Panc1 (cell line): Measurements from ENCODE around the gene RNPS1. TPM values are rescaled to one million over a fixed set of nuclear protein-coding genes. Genes with fewer than 3 reads are reported as not detected.

Source experiments
- ATAC-seq: fragments of 200-7000 bp; cut with Tn5 transposase; 2 replicates; pipeline ENCODE4 v1.9.1; 2020; ENCODE audit warnings: mild to moderate bottlenecking, moderate library complexity
- BruUV-seq: library from RNA; stranded (reverse); fragments of 400-500 nt; replicated peaks from 2 replicates; lab custom pipeline; 2021; lab: Mats Ljungman, UMichigan
- CTCF ChIA-PET: fragments of 300-600 bp; sonication (Branson Sonifier 250); formaldehyde crosslinking; loops from one replicate; lab custom pipeline; 2022; ENCODE audit warnings: antibody characterized with exemption; lab: Charles Lee
- POLR2A ChIA-PET: fragments of 300-600 bp; sonication (Branson Sonifier 250); formaldehyde crosslinking; loops from one replicate; lab custom pipeline; 2022; ENCODE audit warnings: antibody characterized with exemption; lab: Charles Lee
- DNase-seq: peaks from one replicate; pipeline ENCODE4 v3.0.0-alpha.2; 2010; ENCODE audit warnings: low read depth, low spot score
- H3K27ac ChIP-seq: 2 replicates; pipeline ENCODE4 v1.5.1; 2011; ENCODE audit warnings: mild to moderate bottlenecking, low read length, inconsistent platforms
- H3K27me3 ChIP-seq: fragments of 200-500 bp; sonication (Bioruptor generic); 2 replicates; pipeline ENCODE4 v1.6.0; 2014; ENCODE audit warnings: low read length, inconsistent platforms; ENCODE audit not compliant: control insufficient read depth, insufficient read depth
- H3K36me3 ChIP-seq: fragments of 200-500 bp; sonication (Bioruptor generic); 2 replicates; pipeline ENCODE4 v1.5.1; 2014; ENCODE audit warnings: inconsistent platforms, mild to moderate bottlenecking, low read length, moderate library complexity; ENCODE audit not compliant: control insufficient read depth, insufficient read depth
- H3K4me1 ChIP-seq: 2 replicates; pipeline ENCODE4 v1.5.1; 2011; ENCODE audit warnings: inconsistent platforms, mild to moderate bottlenecking, low read length, moderate library complexity; ENCODE audit not compliant: control insufficient read depth, insufficient read depth
- H3K4me3 ChIP-seq, 2 experiments: 2 replicates each; pipeline ENCODE4 v1.5.1; 2011 to 2012; ENCODE audit warnings: low read depth in 2 of 2, low read length in 2 of 2, mild to moderate bottlenecking in 2 of 2, inconsistent platforms in 1 of 2, moderate library complexity in 1 of 2
- H3K9me3 ChIP-seq: fragments of 200-500 bp; sonication (Bioruptor generic); 2 replicates; pipeline ENCODE4 v1.5.1; 2014; ENCODE audit warnings: low read depth, mild to moderate bottlenecking, inconsistent platforms, low read length, moderate library complexity; ENCODE audit not compliant: control insufficient read depth, insufficient read depth
- CTCF ChIP-seq: fragments of 450-650 bp; IDR thresholded peaks from 2 replicates; pipeline ENCODE4 v1.5.1; 2017; ENCODE audit warnings: mild to moderate bottlenecking
- POLR2AphosphoS5 ChIP-seq: IDR thresholded peaks from 2 replicates; pipeline ENCODE4 v1.6.1; 2012; ENCODE audit warnings: mild to moderate bottlenecking, low read depth, low read length, moderate library complexity
- REST ChIP-seq, 2 experiments: IDR thresholded peaks; 2 replicates each; pipeline ENCODE4 v1.6.1; 2011 to 2012; ENCODE audit warnings: low read depth in 2 of 2, control low read depth in 1 of 2, low read length in 1 of 2, mild to moderate bottlenecking in 1 of 2, moderate library complexity in 1 of 2; ENCODE audit not compliant: insufficient read depth in 1 of 2
- SIN3A ChIP-seq: IDR thresholded peaks from 2 replicates; pipeline ENCODE4 v1.6.1; 2012; ENCODE audit warnings: low read depth, mild to moderate bottlenecking, low read length, moderate library complexity, borderline replicate concordance; ENCODE audit not compliant: insufficient read depth
- TCF7L2 ChIP-seq: IDR thresholded peaks from 2 replicates; pipeline ENCODE4 v1.6.1; 2011; ENCODE audit warnings: mild to moderate bottlenecking, low read depth, low read length, inconsistent platforms
- in situ Hi-C: cut with HindIII; loops from 2 replicates; pipeline ENCODE4 v1.10.0; 2016; ENCODE audit warnings: low sequenced_read_pairs, low pct_unique_long_range_greater_than_20kb
- intact Hi-C: fragments of 100-400 bp; cut with micrococcal nuclease; formaldehyde crosslinking; loops from one replicate; pipeline ENCODE4 v1.10.0; 2022; ENCODE audit not compliant: unreplicated experiment
- total RNA-seq: library from RNA; stranded (reverse); gene quantifications from one replicate; pipeline ENCODE4 v1.2.1, GENCODE V29; 2021; ENCODE audit not compliant: unreplicated experiment

Gene RNPS1
- total RNA-seq, 1 experiment from 2014 or later: 249 TPM

- no peak overlapping the region for H3K27ac ChIP-seq
- no peaks in the 10 kb centered on the region for H3K4me1 ChIP-seq
- ATAC-seq (no peak), DNase-seq (no peak)
- no peaks in the 10 kb centered on the region for H3K27me3 ChIP-seq
- TF ChIP-seq POLR2AphosphoS5 (no peak), SIN3A (no peak), REST (IDR thresholded peaks at IDR 0.05; ENCODE audit: insufficient read depth in 1 of 2, low read depth in 2 of 2, low read length in 1 of 2) (no peak), TCF7L2 (no peak), CTCF (no peak)
- no peak overlapping the region for H3K4me3 ChIP-seq
- in situ Hi-C loops (no loop called here), intact Hi-C loops (no loop called here)
- BruUV-seq: no TSS peak
- ChIA-PET CTCF (no interaction called here), POLR2A (interaction anchor here (0.6 kb wide), 1 partner anchor 163 kb away, joined by 17 read pairs; no protein-coding TSS in a partner anchor)
- no peaks in the 10 kb centered on the region for H3K36me3 ChIP-seq
- no peaks in the 10 kb centered on the region for H3K9me3 ChIP-seq
Observed at GRCh38 chr16:2292221-2292620, 24.3 kb upstream of the RNPS1 start.

- DNase-seq: no peak
- intact Hi-C loops: no loop called here
- CTCF ChIA-PET: interaction anchor here (1.4 kb wide), 1 partner anchor 212 kb away, joined by 4 read pairs; no protein-coding TSS in a partner anchor
- H3K36me3 ChIP-seq: no peaks in the 10 kb centered on the region
- H3K27me3 ChIP-seq: no peaks in the 10 kb centered on the region
- no peak for ATAC-seq
- no peak overlapping the region for H3K27ac ChIP-seq
- TF ChIP-seq SIN3A (no peak), CTCF (no peak), REST (IDR thresholded peaks at IDR 0.05; ENCODE audit: insufficient read depth in 1 of 2, low read depth in 2 of 2, low read length in 1 of 2) (no peak), POLR2AphosphoS5 (no peak), TCF7L2 (no peak)
- in situ Hi-C loops: no loop called here
- POLR2A ChIA-PET: interaction anchor here (0.6 kb wide), 1 partner anchor 10 kb away, joined by 5 read pairs; no protein-coding TSS in a partner anchor
- H3K9me3 ChIP-seq: no peaks in the 10 kb centered on the region
- no peaks in the 10 kb centered on the region for H3K4me1 ChIP-seq
- H3K4me3 ChIP-seq: no peak overlapping the region
- BruUV-seq: no TSS peak
Observed at GRCh38 chr16:2289282-2289681, 21.4 kb upstream of the RNPS1 start.
